ENCODE results near the gene ADGRV1.
"Not testable (repeated sequence)": the region's sequence is repeated elsewhere in the genome, so short reads cannot be mapped to it uniquely, and the experiment has no call there.

The ADGRV1 gene

DNA sequence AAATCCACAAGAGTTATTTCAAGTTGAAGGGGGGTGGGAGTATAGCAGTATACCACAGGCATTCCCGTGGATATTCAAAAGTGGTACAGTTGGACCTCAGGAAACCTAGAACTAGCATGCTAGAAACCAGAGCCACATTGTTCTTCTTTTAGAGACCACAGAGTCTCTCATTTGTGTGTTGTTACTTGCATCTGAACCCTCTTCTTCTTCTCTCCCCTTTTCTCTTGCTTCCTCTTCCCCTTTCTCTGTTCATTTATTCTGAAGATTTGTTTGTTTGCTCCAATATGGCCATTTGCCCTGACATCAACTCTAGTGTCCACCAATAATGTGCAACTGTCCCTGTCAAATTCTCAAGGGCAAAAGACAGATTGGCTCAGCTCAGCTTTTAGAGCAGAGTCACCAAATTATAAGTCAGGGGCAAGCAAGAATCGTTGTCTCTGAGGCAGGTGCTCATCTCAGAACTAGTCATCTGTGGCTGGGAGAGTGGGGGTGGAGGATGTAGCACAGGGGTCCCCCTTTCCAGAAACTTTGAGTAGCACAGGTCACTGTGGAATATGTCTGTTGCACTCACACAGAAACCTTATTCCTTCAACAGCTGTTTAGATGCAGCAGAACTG lies 503.5 kb downstream of the ADGRV1 start:
- TF ChIP-seq, protein P1, sequence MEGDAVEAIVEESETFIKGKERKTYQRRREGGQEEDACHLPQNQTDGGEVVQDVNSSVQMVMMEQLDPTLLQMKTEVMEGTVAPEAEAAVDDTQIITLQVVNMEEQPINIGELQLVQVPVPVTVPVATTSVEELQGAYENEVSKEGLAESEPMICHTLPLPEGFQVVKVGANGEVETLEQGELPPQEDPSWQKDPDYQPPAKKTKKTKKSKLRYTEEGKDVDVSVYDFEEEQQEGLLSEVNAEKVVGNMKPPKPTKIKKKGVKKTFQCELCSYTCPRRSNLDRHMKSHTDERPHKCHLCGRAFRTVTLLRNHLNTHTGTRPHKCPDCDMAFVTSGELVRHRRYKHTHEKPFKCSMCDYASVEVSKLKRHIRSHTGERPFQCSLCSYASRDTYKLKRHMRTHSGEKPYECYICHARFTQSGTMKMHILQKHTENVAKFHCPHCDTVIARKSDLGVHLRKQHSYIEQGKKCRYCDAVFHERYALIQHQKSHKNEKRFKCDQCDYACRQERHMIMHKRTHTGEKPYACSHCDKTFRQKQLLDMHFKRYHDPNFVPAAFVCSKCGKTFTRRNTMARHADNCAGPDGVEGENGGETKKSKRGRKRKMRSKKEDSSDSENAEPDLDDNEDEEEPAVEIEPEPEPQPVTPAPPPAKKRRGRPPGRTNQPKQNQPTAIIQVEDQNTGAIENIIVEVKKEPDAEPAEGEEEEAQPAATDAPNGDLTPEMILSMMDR (IDR thresholded peaks at IDR 0.05; ENCODE audit: borderline replicate concordance, control extremely low read depth, extremely low read depth, insufficient read depth, missing control alignments), result no peak
- in situ Hi-C loops (cut with MboI; ENCODE audit: low sequenced_read_pairs, unreplicated experiment), result no loop called here
- no peak for DNase-seq (ENCODE audit: low spot score)

DNA sequence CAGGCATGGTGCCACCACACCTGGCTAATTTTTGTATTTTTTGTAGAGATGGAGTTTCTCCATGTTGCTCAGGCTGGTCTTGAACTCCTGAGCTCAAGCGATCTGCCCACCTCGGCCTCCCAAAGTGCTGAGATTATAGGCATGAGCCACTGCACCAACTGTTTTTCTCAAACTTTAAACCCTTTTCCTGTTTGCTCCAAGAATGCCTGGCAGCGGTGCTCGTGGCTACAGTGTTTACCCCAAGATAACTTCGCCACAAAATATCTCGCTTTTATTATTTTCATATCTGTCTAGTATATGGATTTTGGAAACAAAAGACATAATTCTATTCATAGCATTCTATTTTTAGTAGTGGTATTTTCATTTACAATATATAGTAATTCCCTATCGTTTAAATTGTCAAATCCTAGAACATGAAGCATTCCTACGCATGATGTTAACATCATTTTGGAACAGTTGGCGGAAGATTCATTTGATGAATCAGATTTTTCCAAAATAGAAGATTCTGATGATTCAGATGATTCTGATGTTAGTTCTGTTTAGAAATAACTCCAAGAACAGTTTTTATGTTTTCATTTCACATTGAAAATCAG lies 504.6 kb downstream of the ADGRV1 start:
- DNase-seq (ENCODE audit: low spot score); in situ Hi-C loops (cut with MboI; ENCODE audit: low sequenced_read_pairs, unreplicated experiment): not testable (repeated sequence)

DNA sequence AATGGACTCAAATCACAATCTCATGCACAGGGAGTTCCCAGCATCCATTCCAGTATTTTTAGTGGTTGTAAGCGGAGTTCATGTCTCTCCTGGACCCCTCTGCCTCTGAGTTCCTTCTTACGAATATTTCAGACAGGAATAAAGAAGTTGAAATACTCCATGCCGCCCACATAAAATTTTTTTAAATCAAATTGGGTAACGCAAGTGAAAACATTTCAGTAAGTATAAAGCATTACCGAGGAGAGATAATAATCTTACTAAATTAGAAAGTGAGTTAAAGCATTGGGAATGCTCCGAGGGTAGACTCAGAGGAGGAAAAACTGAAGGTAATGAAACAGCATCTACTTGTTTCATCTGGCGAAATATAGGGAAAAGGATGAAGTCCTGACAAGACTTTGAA lies 506.9 kb downstream of the ADGRV1 start:
- in situ Hi-C loops (cut with MboI; ENCODE audit: low sequenced_read_pairs, unreplicated experiment), result no loop called here

DNA sequence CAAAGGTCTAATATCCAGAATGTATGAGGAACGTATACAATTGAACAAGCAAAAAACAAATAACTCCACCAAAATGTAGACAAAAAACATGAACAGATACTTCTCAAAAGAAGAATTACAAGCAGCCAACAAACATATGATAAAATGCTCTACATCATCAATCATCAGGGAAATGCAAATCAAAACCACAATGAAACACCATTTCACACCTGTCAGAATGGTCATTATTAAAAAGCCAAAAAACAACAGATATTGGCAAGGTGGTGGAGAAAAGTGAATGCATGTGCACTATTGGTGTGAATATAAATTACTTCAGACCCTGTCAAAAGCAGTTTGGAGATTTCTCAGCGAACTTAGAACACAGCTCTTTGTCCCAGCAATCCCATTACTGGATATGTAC lies 510.8 kb downstream of the ADGRV1 start:
- DNase-seq (ENCODE audit: low spot score), result no peak
- TF ChIP-seq, protein P1 (IDR thresholded peaks at IDR 0.05; ENCODE audit: borderline replicate concordance, control extremely low read depth, extremely low read depth, insufficient read depth, missing control alignments), result no peak
- in situ Hi-C loops (cut with MboI; ENCODE audit: low sequenced_read_pairs, unreplicated experiment), result no loop called here

More for the DNA sequence above, 506.9 kb downstream of the ADGRV1 start:
- DNase-seq (ENCODE audit: low spot score), result no peak
- TF ChIP-seq, protein P1 (IDR thresholded peaks at IDR 0.05; ENCODE audit: borderline replicate concordance, control extremely low read depth, extremely low read depth, insufficient read depth, missing control alignments), result no peak

DNA sequence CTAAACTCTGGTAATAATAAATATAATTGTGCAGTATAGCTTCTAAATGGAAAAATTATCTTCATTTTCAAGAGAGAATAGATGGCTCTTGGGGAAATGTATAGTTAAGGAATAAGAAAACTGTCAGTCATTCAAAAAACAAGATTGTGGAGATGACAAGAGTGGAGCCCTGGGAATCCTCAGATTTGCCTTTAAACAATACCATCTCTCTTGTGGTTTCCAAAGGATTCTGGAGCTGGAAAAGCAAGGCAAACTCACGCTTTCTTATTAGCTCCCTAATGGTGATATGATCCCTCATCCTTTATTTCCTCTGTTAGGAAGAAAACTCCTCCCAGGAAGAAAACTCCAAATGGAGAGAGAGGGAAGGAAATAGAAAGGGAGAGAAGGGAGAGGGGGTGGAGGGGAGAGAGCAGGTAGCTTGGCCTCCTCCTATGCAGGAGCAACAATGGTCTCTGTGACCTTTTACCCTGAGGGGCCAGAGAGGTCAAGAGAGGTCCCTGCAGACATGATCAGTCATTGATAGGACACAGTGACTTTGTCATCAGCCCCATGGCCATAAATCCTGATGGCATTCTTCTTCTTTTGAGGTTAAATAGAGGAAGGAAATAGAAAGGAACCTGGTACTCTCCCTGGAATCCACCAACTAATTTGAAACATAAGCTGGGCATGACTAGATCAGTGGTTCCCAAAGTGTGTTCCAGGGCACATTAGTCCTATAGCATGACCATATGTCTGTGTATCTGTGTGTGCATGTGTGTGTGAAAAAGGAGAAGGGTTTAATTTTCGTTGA lies 512.4 kb downstream of the ADGRV1 start:
- DNase-seq (ENCODE audit: low spot score), result no peak
- TF ChIP-seq, protein P1 (IDR thresholded peaks at IDR 0.05; ENCODE audit: borderline replicate concordance, control extremely low read depth, extremely low read depth, insufficient read depth, missing control alignments), result no peak
- in situ Hi-C loops (cut with MboI; ENCODE audit: low sequenced_read_pairs, unreplicated experiment), result no loop called here

DNA sequence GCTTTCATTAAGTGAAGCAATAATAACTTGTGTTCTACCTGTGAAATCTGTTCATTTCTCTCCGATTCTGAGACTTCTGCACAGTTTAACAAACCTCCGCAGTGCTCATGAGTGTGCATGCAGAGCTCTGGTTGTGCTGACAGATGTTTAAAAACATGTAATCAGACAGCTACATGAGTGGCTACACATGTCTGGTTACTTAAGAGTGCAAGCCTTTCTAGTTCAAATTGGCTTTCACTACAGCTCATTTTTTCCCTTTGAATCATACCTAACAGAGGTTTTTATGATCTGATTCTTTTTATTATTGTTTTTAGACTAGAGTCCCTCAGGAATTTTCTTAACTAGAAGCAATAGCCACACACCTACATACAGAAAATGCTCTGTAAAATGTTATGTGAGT lies 514.3 kb downstream of the ADGRV1 start:
- DNase-seq (ENCODE audit: low spot score), result no peak
- in situ Hi-C loops (cut with MboI; ENCODE audit: low sequenced_read_pairs, unreplicated experiment), result no loop called here
- TF ChIP-seq, protein P1 (IDR thresholded peaks at IDR 0.05; ENCODE audit: borderline replicate concordance, control extremely low read depth, extremely low read depth, insufficient read depth, missing control alignments), result no peak

DNA sequence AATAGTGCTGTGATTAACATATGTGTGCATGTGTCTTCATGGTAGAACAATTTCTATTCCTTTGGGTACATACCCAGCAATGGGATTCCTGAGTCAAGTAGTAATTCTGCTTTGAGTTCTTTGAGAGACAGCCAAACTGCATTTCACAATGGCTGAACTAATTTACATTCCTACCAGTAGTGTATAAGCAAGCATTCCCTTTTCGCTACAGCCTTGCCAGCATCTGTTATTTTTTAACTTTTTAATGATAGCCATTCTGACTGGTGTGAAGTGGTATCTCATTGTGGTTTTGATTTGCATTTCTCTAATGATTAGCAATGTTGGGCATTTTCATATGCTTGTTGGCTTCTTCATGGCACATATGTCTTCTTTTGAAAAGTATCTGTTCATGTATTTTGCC lies 516.0 kb downstream of the ADGRV1 start:
- DNase-seq (ENCODE audit: low spot score), result no peak
- in situ Hi-C loops (cut with MboI; ENCODE audit: low sequenced_read_pairs, unreplicated experiment), result loop anchor here (25.0 kb wide), 1 partner anchor 137 kb away; no protein-coding TSS in a partner anchor
- TF ChIP-seq, protein P1 (IDR thresholded peaks at IDR 0.05; ENCODE audit: borderline replicate concordance, control extremely low read depth, extremely low read depth, insufficient read depth, missing control alignments), result no peak

Data from GM13976 (cell line).